HPDE6-E6E7 (cell line): Measurements from ENCODE around the gene AP3S2.

ENCODE experiments used
- DNase-seq: peaks from one replicate; pipeline ENCODE4 v3.0.0; 2011; ENCODE audit warnings: missing footprints; ENCODE audit errors: extremely low spot score

AP3S2 gene

GRCh38 chr15:89814112-89814742 is 79.6 kb downstream of the AP3S2 start:
- no peak for DNase-seq

GRCh38 chr15:89813381-89814111 is 80.2 kb downstream of the AP3S2 start:
- no peak for DNase-seq

GRCh38 chr15:89812847-89813320 is 80.9 kb downstream of the AP3S2 start:
- no peak for DNase-seq

- DNase-seq = no peak
Measured at GRCh38 chr15:89812011-89812846, 81.6 kb downstream of the AP3S2 start.

GRCh38 chr15:89810837-89811236 is 83.0 kb downstream of the AP3S2 start:
- DNase-seq = no peak

GRCh38 chr15:89809787-89810148 is 84.0 kb downstream of the AP3S2 start:
- DNase-seq = no peak

- no peak for DNase-seq
Measured at GRCh38 chr15:89809093-89809786, 84.6 kb downstream of the AP3S2 start.

- no peak for DNase-seq
Measured at GRCh38 chr15:89808160-89808870, 85.5 kb downstream of the AP3S2 start.

- DNase-seq = no peak
Measured at GRCh38 chr15:89807689-89808088, 86.1 kb downstream of the AP3S2 start.

- DNase-seq = no peak
Measured at GRCh38 chr15:89806559-89807550, 86.9 kb downstream of the AP3S2 start.

- DNase-seq = no peak
Measured at GRCh38 chr15:89806210-89806558, 87.6 kb downstream of the AP3S2 start.

GRCh38 chr15:89805241-89806209 is 88.3 kb downstream of the AP3S2 start:
- DNase-seq = no peak

GRCh38 chr15:89803941-89804800 is 89.6 kb downstream of the AP3S2 start:
- DNase-seq = no peak

- no peak for DNase-seq
Measured at GRCh38 chr15:89802986-89803824, 90.6 kb downstream of the AP3S2 start.

GRCh38 chr15:89802231-89802928 is 91.4 kb downstream of the AP3S2 start:
- no peak for DNase-seq

- no peak for DNase-seq
Measured at GRCh38 chr15:89801471-89802195, 92.2 kb downstream of the AP3S2 start.
